GM12878 (cell line): ENCODE data around the gene ANXA10. TPM values are rescaled to one million over a fixed set of nuclear protein-coding genes. Genes with fewer than 3 reads are reported as not detected.
"Not testable (repeated sequence)": the region's sequence is repeated elsewhere in the genome, so short reads cannot be mapped to it uniquely, and the experiment has no call there.

Experiments used
- ATAC-seq: fragments of 200-7000 bp; cut with Tn5 transposase; 3 replicates; pipeline ENCODE4 v1.9.1; 2020; ENCODE audit warnings: mild to moderate bottlenecking, moderate library complexity
- BruUV-seq: library from RNA; stranded (reverse); fragments of 400-500 nt; replicated peaks from 2 replicates; lab custom pipeline; 2021; lab: Mats Ljungman, UMichigan
- CTCF ChIA-PET: fragments of 300-600 bp; sonication (Branson Sonifier 250); formaldehyde crosslinking; extraction: SDS; loops from one replicate; lab custom pipeline; 2021; ENCODE audit warnings: inconsistent platforms; lab: Yijun Ruan, JAX
- POLR2A ChIA-PET: fragments of 350-600 bp; formaldehyde crosslinking; extraction: SDS; loops from one replicate; lab custom pipeline; 2021; ENCODE audit warnings: inconsistent platforms; lab: Charles Lee
- RAD21 ChIA-PET: fragments of 300-600 bp; sonication (Branson Sonifier 250); formaldehyde crosslinking; loops from one replicate; lab custom pipeline; 2023; ENCODE audit warnings: antibody characterized with exemption; ENCODE audit not compliant: unreplicated experiment; lab: Charles Lee
- SMC1A ChIA-PET: fragments of 300-600 bp; sonication (Branson Sonifier 250); formaldehyde crosslinking; loops from one replicate; lab custom pipeline; 2023; ENCODE audit not compliant: unreplicated experiment, uncharacterized antibody; lab: Charles Lee
- DNase-seq: peaks from one replicate; pipeline ENCODE4 v3.0.0-alpha.2; 2011; ENCODE audit warnings: low read depth, low spot score
- FAIRE-seq: peaks from 3 replicates; lab custom pipeline; 2011; peaks lifted over from hg19 to GRCh38; lab: Jason Lieb, UNC
- H2AFZ ChIP-seq: 2 replicates; pipeline ENCODE4 v1.6.0; 2011; ENCODE audit warnings: low read depth, low read length, control low read depth; ENCODE audit not compliant: control insufficient read depth
- H3K27ac ChIP-seq: 2 replicates; pipeline ENCODE4 v1.5.1; 2011; ENCODE audit warnings: control low read depth; ENCODE audit not compliant: control insufficient read depth, insufficient read depth
- H3K27me3 ChIP-seq, 2 experiments: replicated peaks in 1 of 2; 2 replicates each; pipeline versions ENCODE4 v1.6.0 to v1.6.1; 2011; ENCODE audit warnings: low read length in 1 of 2; ENCODE audit not compliant: control insufficient read depth in 2 of 2, insufficient read depth in 2 of 2
- H3K36me3 ChIP-seq, 2 experiments: 2 replicates each; pipeline ENCODE4 v1.5.1; 2011; ENCODE audit warnings: low read length in 1 of 2; ENCODE audit not compliant: control insufficient read depth in 2 of 2, insufficient read depth in 2 of 2
- H3K4me1 ChIP-seq: 2 replicates; pipeline ENCODE4 v1.6.1; 2011; ENCODE audit warnings: mild to moderate bottlenecking, low read length, moderate library complexity, mixed read lengths; ENCODE audit not compliant: control insufficient read depth, insufficient read depth
- H3K4me2 ChIP-seq: 2 replicates; pipeline ENCODE4 v1.6.0; 2011; ENCODE audit warnings: control low read depth; ENCODE audit not compliant: control insufficient read depth, insufficient read depth
- H3K4me3 ChIP-seq: fragments of 200-600 bp; sonication (generic); 2 replicates; pipeline ENCODE4 v1.5.1; 2016
- H3K79me2 ChIP-seq: 2 replicates; pipeline ENCODE4 v1.6.0; 2011; ENCODE audit warnings: low read length; ENCODE audit not compliant: control insufficient read depth, insufficient read depth
- H3K9ac ChIP-seq: 2 replicates; pipeline ENCODE4 v1.8.0; 2011; ENCODE audit warnings: low read length, control low read depth, mixed read lengths; ENCODE audit not compliant: control insufficient read depth, insufficient read depth
- H3K9me3 ChIP-seq: replicated peaks from 3 replicates; pipeline ENCODE4 v1.5.1; 2011; ENCODE audit warnings: mild to moderate bottlenecking, low read length; ENCODE audit not compliant: control insufficient read depth, insufficient read depth
- H4K20me1 ChIP-seq: 2 replicates; pipeline ENCODE4 v1.6.0; 2011; ENCODE audit not compliant: control insufficient read depth, insufficient read depth
- CHD1 ChIP-seq: IDR thresholded peaks from 2 replicates; pipeline ENCODE4 v1.6.1; 2012; ENCODE audit warnings: low read depth, low read length, improper control_type of control experiment
- MEF2B ChIP-seq: fragments of 450-650 bp; IDR thresholded peaks from 2 replicates; pipeline ENCODE4 v1.6.1; 2018; ENCODE audit warnings: mild to moderate bottlenecking, moderate library complexity; ENCODE audit not compliant: partially characterized antibody, poor library complexity, severe bottlenecking
- MTA2 ChIP-seq: fragments of 450-650 bp; IDR thresholded peaks from 2 replicates; pipeline ENCODE4 v1.6.1; 2016; ENCODE audit warnings: low read depth, mild to moderate bottlenecking, moderate library complexity
- POLR2AphosphoS2 ChIP-seq: IDR thresholded peaks from 2 replicates; pipeline ENCODE4 v1.6.1; 2011; ENCODE audit warnings: low read depth, mild to moderate bottlenecking, low read length, improper control_type of control experiment, moderate library complexity
- PRDM15 ChIP-seq: fragments of 450-650 bp; formaldehyde crosslinking; IDR thresholded peaks from 2 replicates; pipeline ENCODE4 v1.4.0; 2020; ENCODE audit warnings: mild to moderate bottlenecking, moderate library complexity
- RFX5 ChIP-seq: IDR thresholded peaks from 2 replicates; pipeline ENCODE4 v1.6.1; 2011; ENCODE audit warnings: low read depth, low read length, improper control_type of control experiment
- SREBF1 ChIP-seq: IDR thresholded peaks from 2 replicates; pipeline ENCODE4 v1.6.1; 2012; ENCODE audit warnings: mild to moderate bottlenecking, low read length
- ZNF274 ChIP-seq: IDR thresholded peaks from one replicate; pipeline ENCODE4 v1.8.0; 2011; ENCODE audit not compliant: insufficient read length, insufficient read depth
- WGBS: methylation state at CpG from one replicate; pipeline ENCODE4 v1.1.6; 2016; ENCODE audit warnings: low lambda C conversion rate; ENCODE audit not compliant: insufficient replicate concordance, insufficient coverage; ENCODE audit errors: missing lambda C conversion rate; 5-methylcytosine and 5-hydroxymethylcytosine counted together
- in situ Hi-C: fragments of 300-500 bp; cut with MboI; formaldehyde crosslinking; loops from 9 replicates; pipeline ENCODE4 v1.14.3; 2018; ENCODE audit warnings: mixed read lengths
- intact Hi-C: fragments of 100-400 bp; cut with micrococcal nuclease; formaldehyde crosslinking; loops from one replicate; pipeline ENCODE4 v1.14.2; 2022; ENCODE audit not compliant: unreplicated experiment
- polyA plus RNA-seq, 11 experiments: library from polyadenylated mRNA; depleted of rRNA in 4 of 11; unstranded in 6 of 11; stranded (reverse) in 5 of 11; fragments of >200 nt; fragmentation: Nextera tagmentation in 4 of 11; fragmentation: Illumina TruSeq in 1 of 11; extraction: Ambion mirVana in 4 of 11; extraction: Trizol in 1 of 11; gene quantifications; 1 replicate in 1 of 11; 2 replicates in 10 of 11; pipeline versions ENCODE4 v1.2.1 to v1.2.3, GENCODE V29; 2011 to 2016; ENCODE audit warnings: inconsistent platforms in 2 of 11, missing spikeins in 2 of 11, low read depth in 1 of 11
- total RNA-seq, 4 experiments: library from RNA; depleted of rRNA in 3 of 4; stranded (reverse); fragments of >200 nt in 3 of 4; fragmentation: Illumina TruSeq in 1 of 4; extraction: Trizol in 1 of 4; gene quantifications; 2 replicates each; pipeline versions ENCODE4 v1.2.1 to v1.2.3, GENCODE V29; 2013 to 2021

ANXA10 gene
- total and polyA plus RNA-seq, 10 of the 15 experiments (the other 5 are each of a cell fraction or from before 2014, with no cell fraction given), result not detected

GRCh38 chr4:168134651-168135050, 42.3 kb downstream of the ANXA10 start:
- Histone ChIP-seq H3K36me3 (no peaks in the 10 kb centered on the region), H3K4me3 (no peak overlapping the region), H2AFZ (no peak overlapping the region), H3K9me3 (no peaks in the 10 kb centered on the region), H3K4me1 (no peaks in the 10 kb centered on the region)
- intact Hi-C loops, result no loop called here
- TF ChIP-seq CHD1 (no peak), PRDM15 (no peak), POLR2AphosphoS2 (no peak), ZNF274 (no peak), SREBF1 (no peak), MEF2B (no peak), RFX5 (no peak), MTA2 (no peak)
- TF ChIP-seq, all 136 proteins: peak for 0
- ChIA-PET POLR2A (no interaction called here), RAD21 (no interaction called here), SMC1A (no interaction called here), CTCF (no interaction called here)
- ATAC-seq (no peak), DNase-seq (no peak), FAIRE-seq (no peak)
- Histone ChIP-seq H3K27ac (no peak overlapping the region), H3K79me2 (no peaks in the 10 kb centered on the region), H4K20me1 (no peaks in the 10 kb centered on the region), H3K9ac (no peak overlapping the region), H3K4me2 (no peak overlapping the region), H3K27me3 (no peaks in the 10 kb centered on the region)
- in situ Hi-C loops, result no loop called here
- BruUV-seq, result no TSS peak

- FAIRE-seq, H3K27me3 ChIP-seq, BruUV-seq, SMC1A ChIA-PET, H3K4me3 ChIP-seq, H3K4me1 ChIP-seq, H3K9me3 ChIP-seq, RAD21 ChIA-PET, H3K79me2 ChIP-seq, POLR2A ChIA-PET, ATAC-seq, H2AFZ ChIP-seq, in situ Hi-C loops, H3K36me3 ChIP-seq, H3K9ac ChIP-seq, H4K20me1 ChIP-seq, H3K27ac ChIP-seq, CTCF ChIA-PET, intact Hi-C loops, H3K4me2 ChIP-seq, DNase-seq: not testable (repeated sequence)
- WGBS, result 42% methylated on average over 1 of the region's 1 CpG
Observed at GRCh38 chr4:168135860-168136259, 43.5 kb downstream of the ANXA10 start.
